K562 (cell line): ENCODE results near the gene PCSK7. TPM values are rescaled to one million over a fixed set of nuclear protein-coding genes. Genes with fewer than 3 reads are reported as not detected.

Experiments
- ARID1B ChIP-seq: fragments of 450-650 bp; IDR thresholded peaks from 2 replicates; pipeline ENCODE4 v1.6.1; 2016; ENCODE audit warnings: antibody characterized with exemption, mild to moderate bottlenecking, inconsistent platforms
- CBFA2T3 ChIP-seq: fragments of 450-650 bp; IDR thresholded peaks from 2 replicates; pipeline ENCODE4 v1.6.1; 2017
- COPS2 ChIP-seq: fragments of 450-650 bp; conservative IDR thresholded peaks from 2 replicates; pipeline ENCODE4 v1.6.1; 2016; ENCODE audit warnings: mild to moderate bottlenecking, moderate library complexity
- ETS1 ChIP-seq: conservative IDR thresholded peaks from 2 replicates; pipeline ENCODE4 v1.6.1; 2011; ENCODE audit warnings: low read depth, mild to moderate bottlenecking, low read length; ENCODE audit not compliant: control insufficient read depth
- FOXM1 ChIP-seq, 2 experiments: fragments of 450-650 bp in 1 of 2; sonication (generic) in 1 of 2; formaldehyde crosslinking in 1 of 2; IDR thresholded peaks; 2 replicates each; pipeline versions ENCODE4 v1.6.1 to v1.9.0; 2017 to 2022; ENCODE audit warnings: low read depth in 2 of 2, mild to moderate bottlenecking in 2 of 2, missing genetic modification reagents in 1 of 2, moderate library complexity in 1 of 2
- ILK ChIP-seq: fragments of 450-650 bp; IDR thresholded peaks from 2 replicates; pipeline ENCODE4 v1.6.1; 2016; ENCODE audit warnings: missing genetic modification characterization, low read depth, mild to moderate bottlenecking, missing compliant biosample characterization, moderate library complexity, borderline replicate concordance
- JUND ChIP-seq, 2 experiments: IDR thresholded peaks; 2 replicates in 1 of 2; 3 replicates in 1 of 2; pipeline ENCODE4 v1.6.1; 2011; ENCODE audit warnings: borderline replicate concordance in 2 of 2, low read depth in 2 of 2, low read length in 2 of 2, improper control_type of control experiment in 1 of 2, missing biosample characterization in 1 of 2, missing genetic modification characterization in 1 of 2, missing genetic modification reagents in 1 of 2
- MLLT1 ChIP-seq, 2 experiments: fragments of 450-650 bp; IDR thresholded peaks; 2 replicates each; pipeline ENCODE4 v1.6.1; 2016
- MXD1 ChIP-seq: fragments of 250-450 bp; sonication (Bioruptor Pico); IDR thresholded peaks from 2 replicates; pipeline ENCODE4 v1.8.0; 2021; ENCODE audit warnings: borderline replicate concordance, mild to moderate bottlenecking, moderate library complexity; ENCODE audit not compliant: poor library complexity, severe bottlenecking
- PBX2 ChIP-seq, 2 experiments: IDR thresholded peaks in 1 of 2; conservative IDR thresholded peaks in 1 of 2; 2 replicates each; pipeline ENCODE4 v1.6.1; 2016; ENCODE audit warnings: low read depth in 2 of 2, mild to moderate bottlenecking in 1 of 2, missing compliant biosample characterization in 1 of 2, missing genetic modification characterization in 1 of 2, moderate library complexity in 1 of 2
- PML ChIP-seq: IDR thresholded peaks from 2 replicates; pipeline ENCODE4 v1.6.1; 2012; ENCODE audit warnings: low read length, inconsistent platforms
- PRMT5 ChIP-seq: sonication (generic); formaldehyde crosslinking; IDR thresholded peaks from 2 replicates; pipeline ENCODE4 v1.5.0; 2020; ENCODE audit warnings: missing genetic modification reagents
- SMARCE1 ChIP-seq: fragments of 450-650 bp; IDR thresholded peaks from 2 replicates; pipeline ENCODE4 v1.7.1; 2016; ENCODE audit warnings: mild to moderate bottlenecking
- ZBTB1 ChIP-seq: sonication (generic); formaldehyde crosslinking; IDR thresholded peaks from 2 replicates; pipeline ENCODE4 v1.8.1; 2023; ENCODE audit warnings: missing genetic modification reagents, low read depth, mild to moderate bottlenecking, borderline replicate concordance
- ZFX ChIP-seq: sonication (generic); formaldehyde crosslinking; IDR thresholded peaks from 2 replicates; pipeline ENCODE4 v1.8.0; 2022; ENCODE audit warnings: mild to moderate bottlenecking, missing genetic modification reagents, moderate library complexity
- ZKSCAN1 ChIP-seq: fragments of 150-350 bp; IDR thresholded peaks from 2 replicates; pipeline ENCODE4 v1.6.1; 2016; ENCODE audit warnings: low read depth, low read length
- ZNF311 ChIP-seq: fragments of 250-450 bp; sonication (Bioruptor Pico); IDR thresholded peaks from 2 replicates; pipeline ENCODE4 v1.4.0; 2020; ENCODE audit warnings: mild to moderate bottlenecking, moderate library complexity
- ZNF395 ChIP-seq: fragments of 200-800 bp; sonication (Bioruptor generic); IDR thresholded peaks from 2 replicates; pipeline ENCODE4 v1.6.1; 2017; ENCODE audit warnings: missing genetic modification characterization, missing compliant biosample characterization
- ZNF696 ChIP-seq: fragments of 250-450 bp; sonication (Bioruptor Pico); conservative IDR thresholded peaks from 2 replicates; pipeline ENCODE4 v1.4.0; 2020; ENCODE audit warnings: mild to moderate bottlenecking, moderate library complexity
- polyA plus RNA-seq, 8 experiments: library from polyadenylated mRNA; depleted of rRNA in 4 of 8; stranded (reverse) in 5 of 8; unstranded in 3 of 8; fragments of >200 nt; fragmentation: Nextera tagmentation in 2 of 8; fragmentation: Illumina TruSeq in 1 of 8; extraction: Ambion mirVana in 2 of 8; extraction: Trizol in 1 of 8; gene quantifications; 2 replicates each; pipeline versions ENCODE4 v1.2.1 to v1.2.3, GENCODE V29; 2011 to 2014; ENCODE audit warnings: inconsistent platforms in 1 of 8, missing spikeins in 1 of 8
- total RNA-seq, 7 experiments: library from RNA; depleted of rRNA in 6 of 7; stranded (reverse); fragments of >200 nt in 6 of 7; fragmentation: Illumina TruSeq in 2 of 7; extraction: Trizol in 2 of 7; gene quantifications; 2 replicates each; pipeline versions ENCODE4 v1.2.1 to v1.2.3, GENCODE V29; 2011 to 2021; ENCODE audit warnings: low replicate concordance in 1 of 7

PCSK7 gene
- total and polyA plus RNA-seq, 9 of the 15 experiments (the other 6 are each of a cell fraction or from before 2014, with no cell fraction given) = 3.1 to 29.2 (median 15.6) TPM

- TF ChIP-seq ETS1 (no peak), ZNF311 (CRISPR knock-in tag) (no peak), COPS2 (no peak), ZKSCAN1 (no peak), ZNF395 (peak; percentile 64; the same call in 1 of the 2 replicates), MXD1 (CRISPR knock-in tag) (no peak), PBX2 (CRISPR knock-in tag; IDR thresholded peaks at IDR 0.05; ENCODE audit: low read depth) (no peak), PBX2 (tag; conservative IDR thresholded peaks at IDR 0.05; ENCODE audit: low read depth) (peak; percentile 53), JUND (IDR thresholded peaks at IDR 0.05; ENCODE audit: borderline replicate concordance, low read depth, low read length) (peak; percentile 54; the same call in 1 of the 2 replicates), JUND (tag; IDR thresholded peaks at IDR 0.05; ENCODE audit: borderline replicate concordance, low read depth, low read length) (no peak), ILK (tag) (no peak), PML (peak; percentile 83), ZFX (no peak), SMARCE1 (peak; percentile 60; the same call in 1 of the 2 replicates), MLLT1 (IDR thresholded peaks at IDR 0.05) (no peak), ARID1B (peak; percentile 88), FOXM1 (IDR thresholded peaks at IDR 0.05; ENCODE audit: low read depth) (peak; percentile 20; the same call in 1 of the 2 replicates), FOXM1 (CRISPR knock-in tag; IDR thresholded peaks at IDR 0.05; ENCODE audit: low read depth) (no peak), CBFA2T3 (peak; percentile 94), ZNF696 (CRISPR knock-in tag) (no peak), PRMT5 (CRISPR knock-in tag) (no peak), ZBTB1 (CRISPR knock-in tag) (no peak)
Observed at GRCh38 chr11:117160826-117161225, 71.0 kb downstream of the PCSK7 start (continued).
